ENCODE data around the gene FBXO44. TPM values are rescaled to one million over a fixed set of nuclear protein-coding genes. Genes with fewer than 3 reads are reported as not detected.

FBXO44 gene
- polyA plus RNA-seq, 3 donors: 1.5 to 17.8 (median 2.0) TPM

GRCh38 chr1:11673089-11673769 is 18.6 kb downstream of the FBXO44 start:
- Mint-ChIP-seq H3K4me1 (peaks cover 15% of the 10 kb centered on the region), H3K27me3 (ENCODE audit: low read depth in 3 of 3) (no peaks in the 10 kb centered on the region), H3K27ac (no peak overlapping the region), H3K9me3 (no peaks in the 10 kb centered on the region), H3K36me3 (peaks cover 43 to 76% of the 10 kb centered on the region in 2 donors), H3K4me3 (no peak overlapping the region)
- TF ChIP-seq CTCF (IDR thresholded peaks at IDR 0.05): no peak
- peaks cover 18% of the 10 kb centered on the region for H4K20me1 ChIP-seq (ENCODE audit: insufficient read depth, low read length)
- no peak overlapping the region for H3K4me2 ChIP-seq (replicated peaks; ENCODE audit: extremely low read depth, low read length, poor library complexity, severe bottlenecking)
- H3K4me3 ChIP-seq (replicated peaks in 1 of 3; ENCODE audit: low read depth in 2 of 3, low read length in 3 of 3): no peak overlapping the region
- no peak overlapping the region for H2AFZ ChIP-seq (ENCODE audit: insufficient read depth, low read depth, low read length, poor library complexity, severe bottlenecking)
- intact Hi-C loops (cut with micrococcal nuclease): loop anchor here in 1 of 2 donors (5.0 kb wide), 1 partner anchor 44 kb away; no protein-coding TSS in a partner anchor
- no peak overlapping the region for H3K9ac ChIP-seq (ENCODE audit: insufficient read depth, low read length, poor library complexity, severe bottlenecking)
- H3K4me1 ChIP-seq (ENCODE audit: control insufficient read depth in 1 of 2, insufficient read depth in 2 of 2, low read length in 2 of 2): peaks cover 18 to 20% of the 10 kb centered on the region in 2 donors
- H3K27ac ChIP-seq (ENCODE audit: low read depth in 1 of 2, low read length in 2 of 2): no peak overlapping the region
- no peaks in the 10 kb centered on the region for H3K27me3 ChIP-seq (ENCODE audit: control insufficient read depth in 2 of 2, insufficient read depth in 2 of 2, low read length in 2 of 2)
- H3K36me3 ChIP-seq (replicated peaks in 1 of 2; ENCODE audit: control insufficient read depth in 1 of 2, insufficient read depth in 2 of 2, low read length in 2 of 2): peaks cover 39 to 71% of the 10 kb centered on the region in 2 donors
- H3K79me2 ChIP-seq (ENCODE audit: insufficient read depth, low read length): no peaks in the 10 kb centered on the region
- H3K9me3 ChIP-seq (replicated peaks in 1 of 2; ENCODE audit: control insufficient read depth in 1 of 2, insufficient read depth in 1 of 2, low read length in 2 of 2): no peaks in the 10 kb centered on the region
- DNase-seq: no peak
- 95% methylated on average over 14 of the region's 14 CpGs for WGBS (ENCODE audit: insufficient coverage)

GRCh38 chr1:11674488-11674887 is 19.8 kb downstream of the FBXO44 start:
- no peaks in the 10 kb centered on the region for H3K9me3 Mint-ChIP-seq
- no peaks in the 10 kb centered on the region for H3K9me3 ChIP-seq (replicated peaks in 1 of 2; ENCODE audit: control insufficient read depth in 1 of 2, insufficient read depth in 1 of 2, low read length in 2 of 2)
- no peak overlapping the region for H3K4me3 Mint-ChIP-seq
- H3K27ac ChIP-seq (ENCODE audit: low read depth in 1 of 2, low read length in 2 of 2): no peak overlapping the region
- WGBS (ENCODE audit: insufficient coverage): 97% methylated on average over 13 of the region's 14 CpGs
- peaks cover 31 to 60% of the 10 kb centered on the region in 2 donors for H3K36me3 ChIP-seq (replicated peaks in 1 of 2; ENCODE audit: control insufficient read depth in 1 of 2, insufficient read depth in 2 of 2, low read length in 2 of 2)
- DNase-seq: no peak
- H3K4me2 ChIP-seq (replicated peaks; ENCODE audit: extremely low read depth, low read length, poor library complexity, severe bottlenecking): no peak overlapping the region
- H4K20me1 ChIP-seq (ENCODE audit: insufficient read depth, low read length): peaks cover 18% of the 10 kb centered on the region
- H3K4me1 Mint-ChIP-seq: peaks cover 21% of the 10 kb centered on the region
- peaks cover 18 to 25% of the 10 kb centered on the region in 2 donors for H3K4me1 ChIP-seq (ENCODE audit: control insufficient read depth in 1 of 2, insufficient read depth in 2 of 2, low read length in 2 of 2)
- no peak overlapping the region for H3K4me3 ChIP-seq (replicated peaks in 1 of 3; ENCODE audit: low read depth in 2 of 3, low read length in 3 of 3)
- no peak overlapping the region for H3K9ac ChIP-seq (ENCODE audit: insufficient read depth, low read length, poor library complexity, severe bottlenecking)
- no peak overlapping the region for H2AFZ ChIP-seq (ENCODE audit: insufficient read depth, low read depth, low read length, poor library complexity, severe bottlenecking)
- H3K27me3 Mint-ChIP-seq (ENCODE audit: low read depth in 3 of 3): no peaks in the 10 kb centered on the region
- peaks cover 39 to 70% of the 10 kb centered on the region in 2 donors for H3K36me3 Mint-ChIP-seq
- H3K27me3 ChIP-seq (ENCODE audit: control insufficient read depth in 2 of 2, insufficient read depth in 2 of 2, low read length in 2 of 2): no peaks in the 10 kb centered on the region
- H3K79me2 ChIP-seq (ENCODE audit: insufficient read depth, low read length): no peaks in the 10 kb centered on the region
- intact Hi-C loops (cut with micrococcal nuclease): loop anchor here in 1 of 2 donors (5.0 kb wide), 1 partner anchor 43 kb away; no protein-coding TSS in a partner anchor
- no peak overlapping the region for H3K27ac Mint-ChIP-seq
- no peak for TF ChIP-seq CTCF (IDR thresholded peaks at IDR 0.05)
